HepG2 (cell line): ENCODE results near the gene SNX15. TPM values are rescaled to one million over a fixed set of nuclear protein-coding genes. Genes with fewer than 3 reads are reported as not detected.
A peak's percentile ranks its signal among the peaks of the same experiment; 100 is the strongest.

Experiments used
- AKAP8 ChIP-seq: sonication (generic); formaldehyde crosslinking; IDR thresholded peaks from 2 replicates; pipeline ENCODE4 v1.5.1; 2020; ENCODE audit warnings: mild to moderate bottlenecking, missing genetic modification reagents
- ARNT2 ChIP-seq: sonication (generic); formaldehyde crosslinking; IDR thresholded peaks from 2 replicates; pipeline ENCODE4 v1.8.0; 2022; ENCODE audit warnings: mild to moderate bottlenecking, low read depth, missing genetic modification reagents, moderate library complexity
- ATF1 ChIP-seq: IDR thresholded peaks from 2 replicates; pipeline ENCODE4 v1.6.1; 2016; ENCODE audit warnings: mild to moderate bottlenecking, control low read depth
- CBX1 ChIP-seq: IDR thresholded peaks from one replicate; pipeline ENCODE4 v1.6.1; 2016; ENCODE audit warnings: antibody characterized with exemption, low read depth
- DNMT1 ChIP-seq: sonication (generic); formaldehyde crosslinking; IDR thresholded peaks from 2 replicates; pipeline ENCODE4 v1.5.1; 2020; ENCODE audit warnings: mild to moderate bottlenecking, missing genetic modification reagents
- ESRRA ChIP-seq: sonication (generic); formaldehyde crosslinking; IDR thresholded peaks from 2 replicates; pipeline ENCODE4 v1.5.1; 2020; ENCODE audit warnings: mild to moderate bottlenecking, low read depth, missing genetic modification reagents
- ETV6 ChIP-seq: sonication (generic); formaldehyde crosslinking; conservative IDR thresholded peaks from 2 replicates; pipeline ENCODE4 v1.4.0; 2020; ENCODE audit warnings: missing genetic modification reagents
- FOSL2 ChIP-seq: sonication (generic); formaldehyde crosslinking; IDR thresholded peaks from 2 replicates; pipeline ENCODE4 v1.4.0; 2020; ENCODE audit warnings: missing genetic modification reagents
- FOXO1 ChIP-seq: sonication (generic); formaldehyde crosslinking; IDR thresholded peaks from 2 replicates; pipeline ENCODE4 v1.4.0; 2020; ENCODE audit warnings: missing genetic modification reagents
- MTF2 ChIP-seq: sonication (generic); formaldehyde crosslinking; IDR thresholded peaks from 2 replicates; pipeline ENCODE4 v1.5.0; 2020; ENCODE audit warnings: missing genetic modification reagents, borderline replicate concordance
- NFIB ChIP-seq: sonication (generic); formaldehyde crosslinking; IDR thresholded peaks from 2 replicates; pipeline ENCODE4 v1.9.0; 2021; ENCODE audit warnings: missing genetic modification reagents, mild to moderate bottlenecking, borderline replicate concordance
- NR2F1 ChIP-seq, 2 experiments: fragments of 450-650 bp in 1 of 2; formaldehyde crosslinking in 1 of 2; IDR thresholded peaks; 2 replicates each; pipeline versions ENCODE4 v1.5.0 to v1.6.1; 2016 to 2020; ENCODE audit warnings: mild to moderate bottlenecking in 1 of 2, missing compliant biosample characterization in 1 of 2, missing genetic modification reagents in 1 of 2, moderate library complexity in 1 of 2
- POGK ChIP-seq: sonication (generic); formaldehyde crosslinking; conservative IDR thresholded peaks from 2 replicates; pipeline ENCODE4 v1.8.0; 2022; ENCODE audit warnings: mild to moderate bottlenecking, moderate library complexity, missing genetic modification reagents
- POLR2A ChIP-seq, 2 experiments: IDR thresholded peaks; 2 replicates each; pipeline ENCODE4 v1.6.1; 2011; ENCODE audit warnings: low read depth in 2 of 2, low read length in 2 of 2, mild to moderate bottlenecking in 1 of 2, moderate library complexity in 1 of 2; ENCODE audit not compliant: insufficient read depth in 1 of 2
- RBM22 ChIP-seq: fragments of 200-400 bp; formaldehyde crosslinking; optimal IDR thresholded peaks from 2 replicates; pipeline ENCODE3; 2017; ENCODE audit warnings: mild to moderate bottlenecking, low read length, moderate library complexity
- SAP130 ChIP-seq: IDR thresholded peaks from 2 replicates; pipeline ENCODE4 v1.6.1; 2016; ENCODE audit warnings: low read depth
- SMAD1 ChIP-seq: sonication (generic); formaldehyde crosslinking; IDR thresholded peaks from 2 replicates; pipeline ENCODE4 v1.4.0; 2020; ENCODE audit warnings: missing genetic modification reagents, low read depth, mild to moderate bottlenecking, borderline replicate concordance
- SRSF1 ChIP-seq: fragments of 200-400 bp; formaldehyde crosslinking; optimal IDR thresholded peaks from 2 replicates; pipeline ENCODE3; 2017; ENCODE audit warnings: mild to moderate bottlenecking, low read depth, low read length, moderate library complexity
- SRSF4 ChIP-seq: fragments of 200-400 bp; formaldehyde crosslinking; IDR thresholded peaks from one replicate; pipeline ENCODE4 v1.6.1; 2018; ENCODE audit warnings: mild to moderate bottlenecking, low read depth, low read length, moderate library complexity; ENCODE audit not compliant: poor library complexity, severe bottlenecking
- TEAD3 ChIP-seq: optimal IDR thresholded peaks from 2 replicates; pipeline ENCODE3; 2016; ENCODE audit warnings: borderline replicate concordance
- USF2 ChIP-seq, 2 experiments: sonication (generic) in 1 of 2; formaldehyde crosslinking in 1 of 2; IDR thresholded peaks; 2 replicates each; pipeline versions ENCODE4 v1.5.1 to v1.6.1; 2011 to 2020; ENCODE audit warnings: borderline replicate concordance in 1 of 2, low read depth in 1 of 2, low read length in 1 of 2, mild to moderate bottlenecking in 1 of 2, missing genetic modification reagents in 1 of 2, moderate library complexity in 1 of 2
- ZFP1 ChIP-seq: IDR thresholded peaks from 2 replicates; pipeline ENCODE4 v1.6.1; 2016
- ZFP91 ChIP-seq: sonication (generic); formaldehyde crosslinking; IDR thresholded peaks from 2 replicates; pipeline ENCODE4 v1.9.0; 2022; ENCODE audit warnings: missing genetic modification reagents, mild to moderate bottlenecking, borderline replicate concordance
- ZNF101 ChIP-seq: sonication (generic); formaldehyde crosslinking; IDR thresholded peaks from 2 replicates; pipeline ENCODE4 v1.4.0; 2020; ENCODE audit warnings: mild to moderate bottlenecking, low read depth, missing genetic modification reagents, borderline replicate concordance
- ZNF580 ChIP-seq: IDR thresholded peaks from 2 replicates; pipeline ENCODE4 v1.6.1; 2016; ENCODE audit warnings: low read depth, borderline replicate concordance
- polyA plus RNA-seq, 8 experiments: library from polyadenylated mRNA; depleted of rRNA in 3 of 8; stranded (reverse) in 7 of 8; unstranded in 1 of 8; fragments of >200 nt; fragmentation: Illumina TruSeq in 4 of 8; extraction: Trizol in 4 of 8; gene quantifications; 2 replicates each; pipeline versions ENCODE4 v1.2.1 to v1.2.3, GENCODE V29; 2011 to 2016; ENCODE audit warnings: low read depth in 4 of 8, missing spikeins in 1 of 8, mixed read lengths in 1 of 8; ENCODE audit not compliant: insufficient read depth in 1 of 8
- total RNA-seq, 5 experiments: library from RNA; depleted of rRNA; stranded (reverse); fragments of >200 nt; fragmentation: Illumina TruSeq; extraction: Trizol; gene quantifications; 2 replicates each; pipeline ENCODE4 v1.2.3, GENCODE V29; 2016; ENCODE audit warnings: low read depth in 1 of 5

Gene SNX15
- total and polyA plus RNA-seq, 2 of the 13 experiments (the other 11 are each of a cell fraction or from before 2014, with no cell fraction given), result 19.1 to 22.6 TPM

GRCh38 chr11:65013130-65013887, 13.9 kb upstream of the SNX15 start (continued):
- TF ChIP-seq TEAD3 (CRISPR knock-in tag) (peak; percentile 3), FOSL2 (CRISPR knock-in tag) (0 out of 2 replicates have a peak, but pooled peaks have one; percentile 35), SRSF1 (peak; percentile 67), RBM22 (no peak), AKAP8 (no peak), CBX1 (no peak), SAP130 (CRISPR knock-in tag) (peak; percentile 58; the same call in 1 of the 2 replicates), POGK (no peak), ZNF101 (no peak), POLR2A (IDR thresholded peaks at IDR 0.05; ENCODE audit: insufficient read depth in 1 of 2, low read depth in 2 of 2, low read length in 2 of 2) (no peak), NFIB (CRISPR knock-in tag) (no peak), ZFP1 (CRISPR knock-in tag) (no peak), ESRRA (CRISPR knock-in tag) (no peak), ETV6 (CRISPR knock-in tag) (no peak), SMAD1 (no peak), NR2F1 (CRISPR knock-in tag; IDR thresholded peaks at IDR 0.05) (no peak; a peak in 1 of 4 replicates), FOXO1 (no peak), MTF2 (CRISPR knock-in tag) (no peak), DNMT1 (no peak), ATF1 (no peak), SRSF4 (no peak), ARNT2 (no peak), USF2 (IDR thresholded peaks at IDR 0.05; ENCODE audit: low read depth, low read length) (no peak), USF2 (CRISPR knock-in tag; IDR thresholded peaks at IDR 0.05; ENCODE audit: borderline replicate concordance) (no peak), ZFP91 (CRISPR knock-in tag) (no peak), ZNF580 (CRISPR knock-in tag) (no peak)
